WERI-Rb-1 (cell line): ENCODE results near the gene NBEAL1.
"Not testable (repeated sequence)": the region's sequence is repeated elsewhere in the genome, so short reads cannot be mapped to it uniquely, and the experiment has no call there.

Experiments
- DNase-seq: peaks from one replicate; pipeline ENCODE4 v3.0.0-alpha.2; 2020
- H3K27ac ChIP-seq: fragments of 250-450 bp; sonication (Bioruptor Pico); 2 replicates; pipeline ENCODE4 v1.5.1; 2020; ENCODE audit warnings: mild to moderate bottlenecking, moderate library complexity
- H3K27me3 ChIP-seq: fragments of 250-450 bp; sonication (Bioruptor Pico); 2 replicates; pipeline ENCODE4 v1.5.1; 2021; ENCODE audit warnings: mild to moderate bottlenecking, low read depth, moderate library complexity; ENCODE audit not compliant: insufficient read depth, severe bottlenecking
- H3K36me3 ChIP-seq: fragments of 250-450 bp; sonication (Bioruptor Pico); 2 replicates; pipeline ENCODE4 v1.5.1; 2020; ENCODE audit warnings: mild to moderate bottlenecking, moderate library complexity
- H3K4me3 ChIP-seq: 2 replicates; pipeline ENCODE4 v1.5.1; 2011; ENCODE audit warnings: low read depth, mild to moderate bottlenecking, control low read depth, low read length
- H3K9me3 ChIP-seq: fragments of 250-450 bp; sonication (Bioruptor Pico); 2 replicates; pipeline ENCODE4 v1.5.1; 2021; ENCODE audit warnings: mild to moderate bottlenecking, moderate library complexity; ENCODE audit not compliant: severe bottlenecking
- CTCF ChIP-seq: IDR thresholded peaks from 2 replicates; pipeline ENCODE4 v1.5.1; 2011; ENCODE audit warnings: low read depth, mild to moderate bottlenecking, control low read depth, inconsistent platforms, low read length

Gene NBEAL1

GRCh38 chr2:203105996-203106395 lies 91.3 kb downstream of the NBEAL1 start:
- no peaks in the 10 kb centered on the region for H3K9me3 ChIP-seq
- no peaks in the 10 kb centered on the region for H3K27me3 ChIP-seq
- no peaks in the 10 kb centered on the region for H3K36me3 ChIP-seq
- H3K27ac ChIP-seq, result no peak overlapping the region
- H3K4me3 ChIP-seq, result no peak overlapping the region
- TF ChIP-seq CTCF, result no peak
- DNase-seq, result no peak

- not testable (repeated sequence) for H3K36me3 ChIP-seq, H3K4me3 ChIP-seq, H3K27me3 ChIP-seq, DNase-seq, H3K9me3 ChIP-seq, H3K27ac ChIP-seq
These were observed 95.8 kb downstream of the NBEAL1 start for GRCh38 chr2:203110496-203110895.

- DNase-seq, result no peak
- Histone ChIP-seq H3K27ac (no peak overlapping the region), H3K4me3 (no peak overlapping the region), H3K36me3 (no peaks in the 10 kb centered on the region), H3K27me3 (no peaks in the 10 kb centered on the region), H3K9me3 (no peaks in the 10 kb centered on the region)
- no peak for TF ChIP-seq CTCF
These were observed 97.7 kb downstream of the NBEAL1 start for GRCh38 chr2:203112342-203112741.

GRCh38 chr2:203115201-203115700 lies 100.6 kb downstream of the NBEAL1 start:
- H3K36me3 ChIP-seq, H3K27me3 ChIP-seq, DNase-seq, H3K27ac ChIP-seq, H3K9me3 ChIP-seq, H3K4me3 ChIP-seq: not testable (repeated sequence)

GRCh38 chr2:203122317-203122986 lies 107.8 kb downstream of the NBEAL1 start:
- Histone ChIP-seq H3K27me3 (no peaks in the 10 kb centered on the region), H3K36me3 (no peaks in the 10 kb centered on the region; the same call in 1 of the 2 replicates), H3K4me3 (no peak overlapping the region), H3K9me3 (no peaks in the 10 kb centered on the region), H3K27ac (no peak overlapping the region)
- no peak for DNase-seq
- no peak for TF ChIP-seq CTCF

GRCh38 chr2:203126996-203127395 lies 112.3 kb downstream of the NBEAL1 start:
- Histone ChIP-seq H3K27ac (no peak overlapping the region), H3K4me3 (no peak overlapping the region), H3K36me3 (no peaks in the 10 kb centered on the region; the same call in 1 of the 2 replicates), H3K9me3 (no peaks in the 10 kb centered on the region), H3K27me3 (no peaks in the 10 kb centered on the region)
- TF ChIP-seq CTCF, result no peak
- DNase-seq, result no peak

GRCh38 chr2:203135105-203135504 lies 120.4 kb downstream of the NBEAL1 start:
- H3K27me3 ChIP-seq, result no peaks in the 10 kb centered on the region
- no peaks in the 10 kb centered on the region for H3K9me3 ChIP-seq
- no peak overlapping the region for H3K4me3 ChIP-seq
- no peak for DNase-seq
- TF ChIP-seq CTCF, result no peak
- H3K27ac ChIP-seq, result no peak overlapping the region
- H3K36me3 ChIP-seq, result no peaks in the 10 kb centered on the region
